Measurements from ENCODE around the gene MYO1E. TPM values are rescaled to one million over a fixed set of nuclear protein-coding genes. Genes with fewer than 3 reads are reported as not detected.

MYO1E gene
- polyA plus RNA-seq, 1 donor from 2014 or later: 0.38 TPM

DNA sequence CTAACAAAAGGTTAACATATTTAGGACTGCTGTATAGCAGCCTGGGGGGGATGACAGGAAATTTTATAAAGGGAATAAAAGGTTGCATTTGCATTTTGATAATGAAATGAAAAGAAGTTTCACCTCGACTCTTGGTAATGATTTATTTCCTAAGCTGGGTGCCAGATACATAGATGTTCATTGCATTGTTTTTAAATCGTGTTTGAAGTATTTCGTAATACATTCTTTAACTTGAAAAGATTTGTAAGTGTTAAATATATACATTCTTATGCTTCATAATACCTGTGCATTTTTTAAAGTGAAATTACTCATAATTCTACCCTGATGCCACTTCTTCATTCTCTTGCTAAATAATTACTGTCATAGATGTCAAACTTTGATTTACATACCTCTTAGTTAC is 143.2 kb downstream of the MYO1E start:
- Histone ChIP-seq H3K79me2 (replicated peaks; ENCODE audit: insufficient read depth, low read length) (no peaks in the 10 kb centered on the region), H4K20me1 (ENCODE audit: insufficient read depth) (no peaks in the 10 kb centered on the region), H3K4me2 (ENCODE audit: low read length) (no peak overlapping the region), H3K36me3 (ENCODE audit: insufficient read depth, low read length) (no peaks in the 10 kb centered on the region), H3K27me3 (ENCODE audit: insufficient read depth, low read depth, low read length) (no peaks in the 10 kb centered on the region), H3K27ac (ENCODE audit: low read length) (no peak overlapping the region), H3K9me3 (ENCODE audit: low read length) (no peaks in the 10 kb centered on the region), H3K9me2 (ENCODE audit: insufficient read depth, low read length) (no peaks in the 10 kb centered on the region), H3F3A (ENCODE audit: insufficient read depth, low read length, poor library complexity, severe bottlenecking) (no peaks in the 10 kb centered on the region), H2AFZ (ENCODE audit: low read depth, low read length) (no peak overlapping the region), H3K4me3 (ENCODE audit: low read length) (no peak overlapping the region), H3K9ac (ENCODE audit: low read length) (no peak overlapping the region)
- TF ChIP-seq, protein P1, sequence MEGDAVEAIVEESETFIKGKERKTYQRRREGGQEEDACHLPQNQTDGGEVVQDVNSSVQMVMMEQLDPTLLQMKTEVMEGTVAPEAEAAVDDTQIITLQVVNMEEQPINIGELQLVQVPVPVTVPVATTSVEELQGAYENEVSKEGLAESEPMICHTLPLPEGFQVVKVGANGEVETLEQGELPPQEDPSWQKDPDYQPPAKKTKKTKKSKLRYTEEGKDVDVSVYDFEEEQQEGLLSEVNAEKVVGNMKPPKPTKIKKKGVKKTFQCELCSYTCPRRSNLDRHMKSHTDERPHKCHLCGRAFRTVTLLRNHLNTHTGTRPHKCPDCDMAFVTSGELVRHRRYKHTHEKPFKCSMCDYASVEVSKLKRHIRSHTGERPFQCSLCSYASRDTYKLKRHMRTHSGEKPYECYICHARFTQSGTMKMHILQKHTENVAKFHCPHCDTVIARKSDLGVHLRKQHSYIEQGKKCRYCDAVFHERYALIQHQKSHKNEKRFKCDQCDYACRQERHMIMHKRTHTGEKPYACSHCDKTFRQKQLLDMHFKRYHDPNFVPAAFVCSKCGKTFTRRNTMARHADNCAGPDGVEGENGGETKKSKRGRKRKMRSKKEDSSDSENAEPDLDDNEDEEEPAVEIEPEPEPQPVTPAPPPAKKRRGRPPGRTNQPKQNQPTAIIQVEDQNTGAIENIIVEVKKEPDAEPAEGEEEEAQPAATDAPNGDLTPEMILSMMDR (IDR thresholded peaks at IDR 0.05; ENCODE audit: poor library complexity, severe bottlenecking): no peak
- TF ChIP-seq POLR2AphosphoS5 (IDR thresholded peaks at IDR 0.05): no peak
- TF ChIP-seq SMC3 (conservative IDR thresholded peaks at IDR 0.05; ENCODE audit: poor library complexity): no peak
- no peak for TF ChIP-seq EZH2 (IDR thresholded peaks at IDR 0.05; ENCODE audit: borderline replicate concordance, insufficient read depth, low read length, poor library complexity, severe bottlenecking)
- TF ChIP-seq TAF1 (IDR thresholded peaks at IDR 0.05; ENCODE audit: low read depth): no peak
- TF ChIP-seq RAD21 (conservative IDR thresholded peaks at IDR 0.05): no peak
- no peak for TF ChIP-seq EP300 (conservative IDR thresholded peaks at IDR 0.05; ENCODE audit: poor library complexity, severe bottlenecking)
- TF ChIP-seq, protein P2, sequence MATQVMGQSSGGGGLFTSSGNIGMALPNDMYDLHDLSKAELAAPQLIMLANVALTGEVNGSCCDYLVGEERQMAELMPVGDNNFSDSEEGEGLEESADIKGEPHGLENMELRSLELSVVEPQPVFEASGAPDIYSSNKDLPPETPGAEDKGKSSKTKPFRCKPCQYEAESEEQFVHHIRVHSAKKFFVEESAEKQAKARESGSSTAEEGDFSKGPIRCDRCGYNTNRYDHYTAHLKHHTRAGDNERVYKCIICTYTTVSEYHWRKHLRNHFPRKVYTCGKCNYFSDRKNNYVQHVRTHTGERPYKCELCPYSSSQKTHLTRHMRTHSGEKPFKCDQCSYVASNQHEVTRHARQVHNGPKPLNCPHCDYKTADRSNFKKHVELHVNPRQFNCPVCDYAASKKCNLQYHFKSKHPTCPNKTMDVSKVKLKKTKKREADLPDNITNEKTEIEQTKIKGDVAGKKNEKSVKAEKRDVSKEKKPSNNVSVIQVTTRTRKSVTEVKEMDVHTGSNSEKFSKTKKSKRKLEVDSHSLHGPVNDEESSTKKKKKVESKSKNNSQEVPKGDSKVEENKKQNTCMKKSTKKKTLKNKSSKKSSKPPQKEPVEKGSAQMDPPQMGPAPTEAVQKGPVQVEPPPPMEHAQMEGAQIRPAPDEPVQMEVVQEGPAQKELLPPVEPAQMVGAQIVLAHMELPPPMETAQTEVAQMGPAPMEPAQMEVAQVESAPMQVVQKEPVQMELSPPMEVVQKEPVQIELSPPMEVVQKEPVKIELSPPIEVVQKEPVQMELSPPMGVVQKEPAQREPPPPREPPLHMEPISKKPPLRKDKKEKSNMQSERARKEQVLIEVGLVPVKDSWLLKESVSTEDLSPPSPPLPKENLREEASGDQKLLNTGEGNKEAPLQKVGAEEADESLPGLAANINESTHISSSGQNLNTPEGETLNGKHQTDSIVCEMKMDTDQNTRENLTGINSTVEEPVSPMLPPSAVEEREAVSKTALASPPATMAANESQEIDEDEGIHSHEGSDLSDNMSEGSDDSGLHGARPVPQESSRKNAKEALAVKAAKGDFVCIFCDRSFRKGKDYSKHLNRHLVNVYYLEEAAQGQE (IDR thresholded peaks at IDR 0.05; ENCODE audit: borderline replicate concordance): no peak
- TF ChIP-seq MXI1 (conservative IDR thresholded peaks at IDR 0.05; ENCODE audit: poor library complexity, severe bottlenecking): no peak

GRCh38 chr15:59229015-59229414 is 143.7 kb downstream of the MYO1E start:
- H3K4me3 ChIP-seq (ENCODE audit: low read length): no peak overlapping the region
- H3K4me2 ChIP-seq (ENCODE audit: low read length): no peak overlapping the region
- H3K27ac ChIP-seq (ENCODE audit: low read length): no peak overlapping the region

GRCh38 chr15:59227021-59227420 is 145.7 kb downstream of the MYO1E start:
- no peaks in the 10 kb centered on the region for H3K27me3 ChIP-seq (ENCODE audit: insufficient read depth, low read depth, low read length)
- no peak overlapping the region for H3K4me2 ChIP-seq (ENCODE audit: low read length)
- no peaks in the 10 kb centered on the region for H3K36me3 ChIP-seq (ENCODE audit: insufficient read depth, low read length)
- no peaks in the 10 kb centered on the region for H3K79me2 ChIP-seq (replicated peaks; ENCODE audit: insufficient read depth, low read length)
- H3K9me3 ChIP-seq (ENCODE audit: low read length): no peaks in the 10 kb centered on the region
- no peak overlapping the region for H2AFZ ChIP-seq (ENCODE audit: low read depth, low read length)
- no peaks in the 10 kb centered on the region for H4K20me1 ChIP-seq (ENCODE audit: insufficient read depth)
- H3K4me3 ChIP-seq (ENCODE audit: low read length): no peak overlapping the region
- H3K27ac ChIP-seq (ENCODE audit: low read length): no peak overlapping the region
- no peaks in the 10 kb centered on the region for H3F3A ChIP-seq (ENCODE audit: insufficient read depth, low read length, poor library complexity, severe bottlenecking)
- H3K9ac ChIP-seq (ENCODE audit: low read length): no peak overlapping the region
- H3K9me2 ChIP-seq (ENCODE audit: insufficient read depth, low read length): no peaks in the 10 kb centered on the region
- no peak for TF ChIP-seq POLR2AphosphoS5 (IDR thresholded peaks at IDR 0.05)
- no peak for TF ChIP-seq SMC3 (conservative IDR thresholded peaks at IDR 0.05; ENCODE audit: poor library complexity)
- no peak for TF ChIP-seq MXI1 (conservative IDR thresholded peaks at IDR 0.05; ENCODE audit: poor library complexity, severe bottlenecking)
- TF ChIP-seq, protein P2 (IDR thresholded peaks at IDR 0.05; ENCODE audit: borderline replicate concordance): no peak
- TF ChIP-seq EZH2 (IDR thresholded peaks at IDR 0.05; ENCODE audit: borderline replicate concordance, insufficient read depth, low read length, poor library complexity, severe bottlenecking): no peak
- TF ChIP-seq EP300 (conservative IDR thresholded peaks at IDR 0.05; ENCODE audit: poor library complexity, severe bottlenecking): no peak
- TF ChIP-seq TAF1 (IDR thresholded peaks at IDR 0.05; ENCODE audit: low read depth): no peak
- TF ChIP-seq, protein P1 (IDR thresholded peaks at IDR 0.05; ENCODE audit: poor library complexity, severe bottlenecking): no peak
- no peak for TF ChIP-seq RAD21 (conservative IDR thresholded peaks at IDR 0.05)

More at GRCh38 chr15:59229015-59229414, 143.7 kb downstream of the MYO1E start:
- H3K9me3 ChIP-seq (ENCODE audit: low read length): no peaks in the 10 kb centered on the region
- H4K20me1 ChIP-seq (ENCODE audit: insufficient read depth): no peaks in the 10 kb centered on the region
- no peaks in the 10 kb centered on the region for H3K79me2 ChIP-seq (replicated peaks; ENCODE audit: insufficient read depth, low read length)
- no peak overlapping the region for H3K9ac ChIP-seq (ENCODE audit: low read length)
- H3F3A ChIP-seq (ENCODE audit: insufficient read depth, low read length, poor library complexity, severe bottlenecking): no peaks in the 10 kb centered on the region
- H3K36me3 ChIP-seq (ENCODE audit: insufficient read depth, low read length): no peaks in the 10 kb centered on the region
- no peaks in the 10 kb centered on the region for H3K27me3 ChIP-seq (ENCODE audit: insufficient read depth, low read depth, low read length)
- no peak overlapping the region for H2AFZ ChIP-seq (ENCODE audit: low read depth, low read length)
- H3K9me2 ChIP-seq (ENCODE audit: insufficient read depth, low read length): no peaks in the 10 kb centered on the region
- no peak for TF ChIP-seq POLR2AphosphoS5 (IDR thresholded peaks at IDR 0.05)
